Midbrain (tissue), 1 donor: ENCODE data around the gene AP5S1.

Experiments
- DNase-seq: peaks from one replicate; lab custom pipeline; 2025; lab: John Stamatoyannopoulos, UW

Gene AP5S1, protein sequence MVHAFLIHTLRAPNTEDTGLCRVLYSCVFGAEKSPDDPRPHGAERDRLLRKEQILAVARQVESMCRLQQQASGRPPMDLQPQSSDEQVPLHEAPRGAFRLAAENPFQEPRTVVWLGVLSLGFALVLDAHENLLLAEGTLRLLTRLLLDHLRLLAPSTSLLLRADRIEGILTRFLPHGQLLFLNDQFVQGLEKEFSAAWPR

DNA sequence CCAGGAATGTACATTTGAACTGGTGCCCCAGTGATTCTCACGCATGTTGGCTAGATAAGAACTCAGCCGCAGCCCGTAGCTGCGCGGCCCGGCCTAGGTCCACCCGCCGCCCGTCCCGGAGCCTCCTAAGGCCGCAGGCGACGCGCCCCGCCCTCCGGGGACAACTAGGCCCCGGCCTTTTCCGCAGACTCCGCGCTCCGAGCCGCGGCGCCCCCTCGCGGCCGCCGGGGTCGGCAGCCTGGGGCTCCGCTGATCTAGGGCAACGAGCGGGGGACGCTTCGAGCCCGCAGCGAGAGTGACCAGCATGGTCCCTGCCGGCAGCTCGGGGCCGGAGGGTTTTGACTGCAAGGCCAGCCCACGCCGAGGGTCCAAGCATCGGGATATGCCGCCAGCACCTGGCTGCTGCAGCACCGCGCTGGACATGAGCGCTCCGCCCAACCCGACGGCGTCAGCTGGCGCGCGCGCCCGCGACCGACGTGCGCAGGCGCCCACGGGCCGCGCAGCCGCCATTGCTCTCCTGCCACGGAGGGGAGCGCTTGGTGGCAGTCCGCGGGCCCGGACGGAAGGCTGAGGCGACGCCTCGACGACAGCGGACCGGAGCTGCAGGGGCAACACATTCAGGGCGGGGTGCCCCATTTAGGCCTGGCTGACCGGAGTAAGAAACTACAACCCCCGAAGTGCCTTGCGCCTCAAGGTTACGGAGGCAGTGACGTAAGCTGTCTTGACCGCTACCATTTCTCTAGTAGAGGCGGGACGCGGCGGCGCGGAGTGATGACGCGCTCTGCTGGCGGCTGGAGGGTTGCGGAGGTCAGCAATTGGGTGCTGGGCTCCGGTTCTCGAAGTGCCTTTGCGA, at the start of gene AP5S1:
AP5S1 (plus strand) TSS at position 500 of the 853 bp plus-strand sequence. CDS start 1,571 bp downstream, outside the sequence.
- peak; percentile 96 for DNase-seq

- no peak for DNase-seq
Observed at GRCh38 chr20:3771552-3772058, 48.7 kb upstream of the AP5S1 start.

DNA sequence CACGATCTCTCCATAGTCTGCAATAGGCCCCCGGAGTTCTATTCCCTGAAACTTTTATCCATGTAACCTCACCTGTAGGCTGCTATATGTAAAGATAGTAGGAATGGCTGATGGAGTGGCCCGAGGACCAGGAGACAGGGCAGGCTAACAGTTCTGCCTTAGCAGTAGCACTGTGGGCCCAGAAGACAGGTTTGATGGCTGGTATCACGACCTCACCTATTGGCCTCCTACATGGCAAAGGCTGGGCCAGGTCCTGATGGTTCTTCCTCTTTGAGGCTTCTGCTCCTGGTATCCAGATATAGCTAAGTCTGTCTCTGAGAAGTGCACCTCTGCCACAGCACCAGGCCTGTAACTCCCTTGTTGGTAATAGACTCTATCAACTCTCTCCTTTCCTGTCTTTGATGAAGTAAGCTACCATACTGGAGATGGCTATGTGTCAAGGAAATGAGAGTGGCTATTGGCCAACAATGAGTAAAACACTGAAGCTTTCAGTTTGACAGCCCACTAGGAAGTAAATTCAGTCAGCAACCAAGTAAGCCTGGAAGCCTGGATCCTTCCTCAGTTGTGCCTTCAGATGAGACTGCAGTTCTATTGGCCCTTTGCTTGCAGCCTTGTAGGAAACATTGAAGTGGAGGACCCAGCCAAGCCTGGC, 44.8 kb upstream of the AP5S1 start:
- DNase-seq: no peak

- DNase-seq: no peak
Observed at GRCh38 chr20:3777381-3777715, 43.0 kb upstream of the AP5S1 start.

DNA sequence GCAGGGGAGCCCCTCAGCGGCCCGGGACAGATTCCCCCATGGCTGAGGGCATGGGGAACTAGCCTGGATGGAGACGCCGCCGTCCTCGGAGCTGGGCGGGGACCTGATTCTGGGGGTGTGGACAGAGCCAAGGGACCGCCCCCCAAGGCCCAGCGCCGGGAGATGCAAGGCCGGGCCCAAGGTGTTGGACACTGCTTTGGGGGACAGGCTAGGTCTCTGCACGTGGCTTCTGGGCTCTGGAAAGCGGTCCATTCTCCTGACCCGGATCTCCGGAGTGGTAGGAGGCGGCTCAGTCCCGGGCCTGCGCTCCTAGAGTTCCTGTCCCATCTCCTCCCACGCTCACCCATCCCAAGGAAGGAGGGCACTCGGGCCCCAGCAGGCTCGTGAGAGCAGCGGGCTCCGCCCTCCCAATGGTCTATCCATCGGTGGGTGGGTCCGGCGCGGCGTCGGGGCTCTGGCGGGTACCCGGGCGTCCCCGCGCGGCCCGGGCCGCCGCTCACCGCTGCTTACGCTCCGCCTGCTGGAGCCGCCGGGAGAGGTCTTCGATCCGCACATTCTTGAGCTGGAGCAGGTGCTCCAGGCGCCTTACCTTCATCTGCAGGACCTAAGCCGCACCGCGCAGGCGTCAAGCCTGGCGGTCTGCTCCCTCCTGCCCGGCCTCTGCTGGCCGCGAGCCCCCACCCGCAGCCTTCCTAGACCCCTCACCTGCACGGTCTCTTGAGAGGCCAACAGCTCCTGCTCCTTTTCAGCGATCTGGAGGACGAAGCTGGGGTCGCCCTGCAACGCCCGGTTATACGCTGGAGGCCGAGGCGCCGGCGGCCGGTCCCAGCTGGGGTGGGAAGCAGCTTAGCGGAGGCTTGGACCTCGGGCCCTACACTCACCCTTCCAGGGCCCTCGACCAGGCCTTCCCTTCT, 42.4 kb upstream of the AP5S1 start:
- no peak for DNase-seq

- no peak for DNase-seq
Observed at GRCh38 chr20:3778976-3779375, 41.4 kb upstream of the AP5S1 start.

GRCh38 chr20:3781153-3781910, 39.0 kb upstream of the AP5S1 start, which contains the start of gene SPEF1:
SPEF1 (minus strand) TSS chr20:3781448; CDS start chr20:3781287, 161 bp downstream.
- DNase-seq: peak; percentile 91

GRCh38 chr20:3782597-3782996, 37.8 kb upstream of the AP5S1 start:
- no peak for DNase-seq

DNA sequence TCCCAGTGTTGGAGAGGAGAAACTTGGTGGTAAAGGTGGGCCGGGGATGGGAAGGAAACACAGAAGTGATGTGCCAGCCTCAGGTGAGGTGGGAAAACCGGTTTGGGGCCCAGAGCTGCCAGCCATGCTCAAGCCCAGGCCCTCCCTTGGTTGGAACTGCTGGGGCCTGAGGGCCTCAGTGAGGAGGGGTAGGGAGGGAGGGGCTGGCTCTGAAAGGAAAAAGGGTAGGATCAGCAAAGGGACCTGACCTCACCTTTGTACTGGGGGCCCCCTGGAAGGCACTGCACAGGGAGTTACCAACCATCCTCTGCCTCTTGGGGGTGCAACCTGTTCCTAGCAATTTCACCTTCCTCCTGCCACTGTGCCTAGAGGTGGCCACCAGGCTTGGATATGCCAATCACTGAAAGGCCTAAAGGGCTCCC, 37.3 kb upstream of the AP5S1 start:
- DNase-seq: no peak

DNA sequence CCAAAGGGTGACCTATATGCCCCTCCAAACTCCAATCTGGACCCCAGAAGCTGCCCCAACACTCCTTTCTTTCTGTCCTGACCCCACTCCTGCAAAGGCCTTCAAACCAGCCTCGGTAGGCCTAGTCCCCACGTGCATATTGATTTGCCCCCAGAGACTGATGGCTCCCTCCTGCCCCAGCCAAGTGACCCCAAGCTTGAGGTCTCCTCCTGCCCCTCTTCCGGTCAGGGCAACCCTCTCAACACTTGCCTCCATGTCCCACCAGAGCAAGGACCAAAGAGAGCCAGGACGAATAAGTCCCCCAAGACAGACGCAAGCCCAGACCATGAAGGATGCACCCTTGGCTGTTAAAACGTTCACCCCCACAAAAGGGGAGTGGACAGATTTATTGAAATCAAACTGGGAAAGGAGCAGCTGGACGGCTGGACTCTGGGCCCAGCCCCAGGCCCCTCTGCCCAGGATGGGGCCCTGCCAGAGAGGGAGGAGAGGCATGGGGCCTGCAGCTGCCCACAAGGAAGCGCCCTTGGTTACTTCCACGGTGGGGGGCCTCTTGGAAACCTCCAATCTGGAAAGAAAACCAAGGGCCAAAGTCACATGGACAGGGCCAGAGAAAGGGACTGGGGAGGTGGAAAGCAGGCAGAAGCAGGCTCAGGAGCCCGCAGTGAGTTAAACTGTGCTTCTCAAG, 36.7 kb upstream of the AP5S1 start:
- peak; percentile 27 for DNase-seq

DNA sequence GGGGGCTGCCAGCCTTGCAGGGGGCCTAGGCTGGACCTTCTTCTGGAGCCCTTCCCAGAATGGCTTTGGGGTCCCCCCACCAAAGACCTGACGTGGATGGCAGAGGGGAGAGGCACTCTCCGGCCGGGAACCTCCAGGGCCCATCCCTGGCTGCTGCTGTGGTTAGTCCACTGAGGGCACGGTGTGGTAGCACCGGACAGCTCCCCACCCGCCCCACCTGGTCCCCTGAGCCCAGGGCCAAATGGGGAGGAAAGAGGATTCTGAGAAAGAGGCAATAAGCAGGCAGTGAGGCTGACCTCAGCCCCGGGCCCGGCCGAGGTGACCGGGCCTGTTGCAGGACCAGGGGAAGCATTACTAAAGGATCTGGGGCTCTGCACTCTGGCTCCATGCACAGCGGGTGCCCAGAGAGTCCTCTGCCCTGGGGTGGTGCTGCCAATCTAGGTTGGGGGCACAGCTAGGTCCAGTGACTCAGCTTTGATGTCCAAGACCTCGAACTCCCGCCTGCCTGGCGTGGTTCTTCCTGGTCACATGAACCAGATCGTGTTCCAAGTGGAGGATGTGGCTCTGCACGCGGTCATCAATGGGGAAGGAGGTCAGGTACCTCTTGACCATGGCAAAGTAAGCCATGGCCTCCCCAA, 36.0 kb upstream of the AP5S1 start:
- DNase-seq: no peak

DNA sequence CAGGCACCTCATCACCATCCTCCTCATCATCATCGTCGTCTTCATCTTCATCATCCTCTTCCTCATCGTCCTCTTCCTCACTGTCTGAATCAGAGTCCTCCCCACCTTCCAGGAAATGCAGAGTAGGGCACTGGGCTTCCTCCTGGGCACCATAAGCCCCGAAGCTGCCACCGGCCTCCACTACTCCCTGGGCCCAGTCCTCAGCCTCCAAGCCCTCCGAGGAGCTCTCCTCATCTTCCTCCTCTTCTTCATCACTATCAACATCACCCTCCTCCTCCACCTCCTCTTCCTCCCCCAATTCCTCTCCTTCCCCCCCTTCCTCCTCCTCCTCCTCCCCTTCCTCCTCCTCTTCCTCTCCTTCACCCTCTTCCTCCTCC, 35.5 kb upstream of the AP5S1 start:
- no peak for DNase-seq

GRCh38 chr20:3785240-3786125, 34.9 kb upstream of the AP5S1 start:
- no peak for DNase-seq

- DNase-seq: peak; percentile 23
Observed at GRCh38 chr20:3786126-3786484, 34.2 kb upstream of the AP5S1 start.

GRCh38 chr20:3786665-3787323, 33.6 kb upstream of the AP5S1 start, which contains the start of gene CENPB:
CENPB (minus strand) TSS chr20:3786740; CDS start chr20:3786483, 257 bp downstream.
- peak; percentile 93 for DNase-seq

DNA sequence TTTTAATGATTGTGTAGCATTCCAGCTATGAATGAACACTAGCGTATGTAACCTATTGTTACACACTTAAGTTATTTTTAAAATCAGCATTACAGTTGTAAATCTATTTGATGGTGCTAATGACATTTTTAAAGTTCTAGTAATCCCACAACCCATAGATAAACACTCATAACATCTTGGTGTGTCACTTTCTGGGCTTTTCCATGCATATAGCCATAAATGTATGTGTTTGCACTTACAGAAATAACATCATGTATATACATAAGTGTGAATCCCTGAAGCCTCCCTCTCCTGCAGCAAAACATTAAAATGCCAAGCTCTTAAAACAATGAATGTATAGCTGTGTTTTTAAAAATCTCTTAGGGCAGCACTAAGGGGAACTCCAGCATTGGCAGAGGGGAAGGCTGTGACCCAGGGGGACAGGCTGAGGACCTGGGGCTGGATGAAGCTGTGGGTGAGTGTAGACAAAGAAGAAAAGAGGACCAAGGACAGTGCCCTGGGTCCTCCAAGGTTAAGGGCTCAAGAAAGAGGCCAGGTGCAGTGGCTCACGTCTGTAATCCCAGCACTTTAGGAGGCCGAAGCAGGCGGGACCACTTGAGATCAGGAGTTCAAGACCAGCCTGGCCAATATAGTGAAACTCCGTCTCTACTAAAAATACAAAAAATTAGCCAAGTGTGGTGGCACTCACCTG, 32.9 kb upstream of the AP5S1 start:
- DNase-seq: no peak

DNA sequence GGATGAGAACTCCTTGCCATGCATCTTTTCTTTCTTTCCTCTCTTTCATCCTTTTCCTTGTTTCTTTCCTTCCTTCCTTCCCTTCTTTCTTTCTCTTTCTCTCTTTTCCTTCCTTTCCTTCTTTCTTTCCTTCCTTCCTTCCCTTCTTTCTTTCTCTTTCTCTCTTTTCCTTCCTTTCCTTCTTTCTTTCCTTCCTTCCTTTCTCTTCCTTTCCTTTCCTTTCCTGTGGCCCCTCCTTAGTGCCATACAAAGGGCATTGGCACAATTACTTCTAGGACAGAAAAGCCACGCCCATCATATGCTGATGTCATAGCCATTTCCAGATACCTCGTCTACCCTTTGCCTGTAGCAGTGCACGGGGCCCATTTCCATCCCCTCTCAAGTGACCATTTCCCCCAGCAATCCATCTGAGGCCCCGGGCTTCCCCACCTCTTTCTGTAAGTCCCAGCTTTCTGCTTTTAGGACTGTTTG, 31.6 kb upstream of the AP5S1 start:
- DNase-seq: no peak
